Uterus (tissue), 4 donors: Measurements from ENCODE around the gene INAFM2. TPM values are rescaled to one million over a fixed set of nuclear protein-coding genes. Genes with fewer than 3 reads are reported as not detected.

Source experiments
- DNase-seq, 2 donors: peaks; one replicate each; pipeline ENCODE4 v3.0.0-alpha.2; 2019 to 2020
- H3K27ac ChIP-seq, 2 donors: fragments of 200-600 bp; sonication (generic); 1 replicate in 1 of 2; 2 replicates in 1 of 2; pipeline ENCODE4 v1.5.1; 2016 to 2018
- H3K27me3 ChIP-seq, 2 donors: fragments of 200-600 bp; sonication (generic); one replicate each; pipeline ENCODE4 v1.5.1; 2018 to 2019; ENCODE audit warnings: control low read depth in 1 of 2
- H3K36me3 ChIP-seq, 2 donors: fragments of 200-600 bp; sonication (generic); one replicate each; pipeline ENCODE4 v1.5.1; 2019; ENCODE audit warnings: control low read depth in 1 of 2
- H3K4me1 ChIP-seq, 2 donors: fragments of 200-600 bp; sonication (generic); one replicate each; pipeline ENCODE4 v1.5.1; 2018 to 2019; ENCODE audit warnings: control low read depth in 1 of 2
- H3K4me3 ChIP-seq, 2 donors: fragments of 200-600 bp; sonication (generic); 1 replicate in 1 of 2; 2 replicates in 1 of 2; pipeline ENCODE4 v1.5.1; 2018 to 2019; ENCODE audit warnings: mild to moderate bottlenecking in 1 of 2
- H3K9me3 ChIP-seq, 2 donors: fragments of 200-600 bp; sonication (generic); one replicate each; pipeline ENCODE4 v1.5.1; 2019; ENCODE audit warnings: control low read depth in 1 of 2
- POLR2A ChIP-seq, 2 donors: fragments of 450-650 bp; IDR thresholded peaks; one replicate each; pipeline ENCODE4 v1.6.1; 2016; ENCODE audit warnings: antibody characterized with exemption in 2 of 2, mild to moderate bottlenecking in 1 of 2, moderate library complexity in 1 of 2
- intact Hi-C: fragments of 100-400 bp; cut with DNase I; formaldehyde crosslinking; loops from one replicate; pipeline ENCODE4 v1.15.1; 2023; ENCODE audit warnings: low total_unique reads
- total RNA-seq, 4 donors: library from RNA; depleted of rRNA in 3 of 4; stranded (reverse); fragments of >200 nt in 3 of 4; gene quantifications; one replicate each; pipeline versions ENCODE4 v1.1.0 to v1.2.4, GENCODE V29; 2014 to 2023
- TF ChIP-seq, protein P1 (sequence below), 4 experiments: fragments of 200-600 bp in 2 of 4; fragments of 450-650 bp in 2 of 4; sonication (generic) in 2 of 4; IDR thresholded peaks; one replicate each; pipeline ENCODE4 v1.5.1; 2016 to 2019; ENCODE audit warnings: antibody characterized with exemption in 4 of 4, mild to moderate bottlenecking in 2 of 4, moderate library complexity in 1 of 4
- donor health status: DM: yes; HTN: yes; CAD: no.

The INAFM2 gene
- total RNA-seq, 4 donors from 2014 or later: 3.2 to 68.1 (median 8.9) TPM

DNA sequence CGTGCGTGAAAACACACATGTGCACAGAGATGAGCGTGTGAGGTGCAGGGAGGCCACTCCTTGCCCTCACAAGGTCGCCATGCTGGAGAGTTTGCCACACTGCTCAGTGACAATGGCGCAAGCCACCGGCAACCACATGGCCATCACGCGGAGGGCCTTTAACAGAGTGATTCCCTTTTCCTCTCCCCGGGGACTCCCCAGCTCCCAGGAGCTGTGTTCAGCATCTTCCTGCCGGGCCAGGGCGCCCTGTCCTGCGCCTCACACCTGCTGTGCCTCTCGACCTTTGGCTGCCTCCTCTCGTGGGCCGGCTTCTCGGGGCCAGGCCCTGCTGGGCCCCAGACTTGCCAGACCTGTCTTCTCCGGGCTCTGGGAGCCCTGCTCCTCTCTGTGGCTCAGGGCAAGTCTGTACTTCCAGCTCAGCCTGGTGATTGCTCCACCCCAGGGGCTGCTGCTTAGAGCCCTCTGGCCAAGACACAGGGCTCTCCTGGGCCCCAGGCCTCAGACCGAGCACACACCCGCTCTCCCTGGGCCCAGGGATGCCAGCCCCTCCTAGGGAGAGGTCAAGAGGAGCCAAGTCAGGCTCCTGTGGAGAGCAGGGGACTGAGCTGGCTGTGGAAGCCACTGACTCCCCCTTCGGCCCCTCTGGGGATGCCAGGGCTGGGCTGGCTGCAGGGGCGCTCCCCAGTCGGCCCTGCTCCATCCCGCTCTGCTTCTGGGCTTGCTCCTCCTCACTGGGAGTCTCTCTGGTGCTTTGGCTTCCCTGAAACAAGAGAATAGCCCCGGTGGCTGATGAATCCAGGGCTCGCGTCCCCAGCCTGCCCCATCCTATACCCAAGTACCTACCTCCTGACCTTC is 11.7 kb downstream of the INAFM2 start:
- Histone ChIP-seq H3K27ac (peak overlapping the region; percentile 31 to 69), H3K4me1 (peaks cover 4 to 35% of the 10 kb centered on the region in 2 donors)
- intact Hi-C loops: no loop called here

DNA sequence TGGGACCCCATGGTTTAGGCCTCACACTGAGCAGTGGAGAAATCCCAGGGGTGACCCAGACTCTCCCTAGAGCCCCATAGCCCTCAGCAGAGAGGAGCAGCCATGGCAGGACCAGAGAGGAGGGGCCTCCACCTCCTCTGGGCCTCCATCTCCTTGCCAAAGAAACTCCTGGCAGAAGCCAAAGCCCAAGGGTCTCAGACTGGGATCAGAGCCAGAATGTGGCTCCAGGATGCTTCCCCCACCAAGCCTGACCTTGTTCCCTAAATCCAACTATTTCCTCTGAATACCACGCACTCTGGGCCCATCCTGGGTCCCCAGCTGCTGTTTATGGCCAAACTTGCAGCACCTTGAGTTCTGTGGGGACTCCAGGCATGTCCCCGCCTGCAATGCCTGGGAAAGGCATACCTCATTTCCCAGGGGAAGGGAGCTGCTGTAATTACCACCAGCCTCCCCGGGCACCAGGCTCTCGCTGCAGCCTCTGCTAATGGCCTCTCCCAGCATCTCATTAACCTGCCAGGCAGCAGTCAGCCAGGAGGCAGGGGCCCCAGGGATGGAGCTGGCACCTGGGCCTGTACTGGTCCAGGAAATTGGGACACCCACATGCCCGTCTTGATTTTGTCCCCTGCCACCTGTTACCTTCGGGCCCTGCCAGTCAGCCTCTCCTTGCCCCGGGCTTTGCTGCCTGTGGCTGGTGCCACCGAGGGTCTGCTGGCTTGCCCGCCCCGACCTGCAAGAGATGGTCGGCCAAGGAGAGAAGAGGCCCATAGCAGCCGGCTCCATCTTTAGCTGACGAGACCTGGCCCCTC is 12.6 kb downstream of the INAFM2 start:
- H3K27me3 ChIP-seq: no peaks in the 10 kb centered on the region
- peak overlapping the region in 1 of 2 donors; percentile 97 for H3K27ac ChIP-seq
- no peak for DNase-seq
- peaks cover 6 to 26% of the 10 kb centered on the region in 2 donors for H3K4me1 ChIP-seq
- no peak overlapping the region for H3K4me3 ChIP-seq
- no peaks in the 10 kb centered on the region for H3K9me3 ChIP-seq
- intact Hi-C loops: no loop called here
- H3K36me3 ChIP-seq: no peaks in the 10 kb centered on the region
- TF ChIP-seq POLR2A (IDR thresholded peaks at IDR 0.05): no peak
- TF ChIP-seq, protein P1, sequence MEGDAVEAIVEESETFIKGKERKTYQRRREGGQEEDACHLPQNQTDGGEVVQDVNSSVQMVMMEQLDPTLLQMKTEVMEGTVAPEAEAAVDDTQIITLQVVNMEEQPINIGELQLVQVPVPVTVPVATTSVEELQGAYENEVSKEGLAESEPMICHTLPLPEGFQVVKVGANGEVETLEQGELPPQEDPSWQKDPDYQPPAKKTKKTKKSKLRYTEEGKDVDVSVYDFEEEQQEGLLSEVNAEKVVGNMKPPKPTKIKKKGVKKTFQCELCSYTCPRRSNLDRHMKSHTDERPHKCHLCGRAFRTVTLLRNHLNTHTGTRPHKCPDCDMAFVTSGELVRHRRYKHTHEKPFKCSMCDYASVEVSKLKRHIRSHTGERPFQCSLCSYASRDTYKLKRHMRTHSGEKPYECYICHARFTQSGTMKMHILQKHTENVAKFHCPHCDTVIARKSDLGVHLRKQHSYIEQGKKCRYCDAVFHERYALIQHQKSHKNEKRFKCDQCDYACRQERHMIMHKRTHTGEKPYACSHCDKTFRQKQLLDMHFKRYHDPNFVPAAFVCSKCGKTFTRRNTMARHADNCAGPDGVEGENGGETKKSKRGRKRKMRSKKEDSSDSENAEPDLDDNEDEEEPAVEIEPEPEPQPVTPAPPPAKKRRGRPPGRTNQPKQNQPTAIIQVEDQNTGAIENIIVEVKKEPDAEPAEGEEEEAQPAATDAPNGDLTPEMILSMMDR (IDR thresholded peaks at IDR 0.05): no peak

More for the DNA sequence above, 11.7 kb downstream of the INAFM2 start:
- no peak for DNase-seq
- TF ChIP-seq POLR2A (IDR thresholded peaks at IDR 0.05): no peak
- TF ChIP-seq, protein P1 (IDR thresholded peaks at IDR 0.05): no peak
- Histone ChIP-seq H3K4me3 (no peak overlapping the region), H3K36me3 (no peaks in the 10 kb centered on the region), H3K9me3 (no peaks in the 10 kb centered on the region), H3K27me3 (no peaks in the 10 kb centered on the region)

DNA sequence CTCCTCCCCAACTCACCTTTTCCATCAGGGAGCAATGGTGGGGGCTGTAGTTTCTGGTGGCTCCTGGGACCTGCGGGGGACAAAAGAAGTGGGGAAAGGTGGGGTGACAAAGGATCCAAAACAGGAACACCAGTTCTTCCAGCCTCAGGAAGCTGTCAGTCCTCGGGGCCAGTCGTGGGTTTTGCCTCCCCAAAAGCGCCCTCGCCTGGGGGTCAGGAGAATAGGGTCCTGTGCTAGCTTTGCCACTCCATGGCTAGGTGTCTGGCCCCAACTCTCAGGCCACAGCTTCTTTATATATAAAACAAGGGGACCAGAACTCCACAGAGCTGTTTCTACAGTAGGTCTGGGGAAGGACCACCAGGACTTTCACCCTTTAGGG is 13.2 kb downstream of the INAFM2 start:
- no peak overlapping the region for H3K4me3 ChIP-seq
- H3K9me3 ChIP-seq: no peaks in the 10 kb centered on the region
- TF ChIP-seq, protein P1 (IDR thresholded peaks at IDR 0.05): no peak
- no peak for TF ChIP-seq POLR2A (IDR thresholded peaks at IDR 0.05)
- H3K36me3 ChIP-seq: no peaks in the 10 kb centered on the region
- H3K27me3 ChIP-seq: no peaks in the 10 kb centered on the region
- peak overlapping the region; percentile 96 to 97 for H3K27ac ChIP-seq
- DNase-seq: no peak
- intact Hi-C loops: no loop called here
- H3K4me1 ChIP-seq: peaks cover 7 to 26% of the 10 kb centered on the region in 2 donors

DNA sequence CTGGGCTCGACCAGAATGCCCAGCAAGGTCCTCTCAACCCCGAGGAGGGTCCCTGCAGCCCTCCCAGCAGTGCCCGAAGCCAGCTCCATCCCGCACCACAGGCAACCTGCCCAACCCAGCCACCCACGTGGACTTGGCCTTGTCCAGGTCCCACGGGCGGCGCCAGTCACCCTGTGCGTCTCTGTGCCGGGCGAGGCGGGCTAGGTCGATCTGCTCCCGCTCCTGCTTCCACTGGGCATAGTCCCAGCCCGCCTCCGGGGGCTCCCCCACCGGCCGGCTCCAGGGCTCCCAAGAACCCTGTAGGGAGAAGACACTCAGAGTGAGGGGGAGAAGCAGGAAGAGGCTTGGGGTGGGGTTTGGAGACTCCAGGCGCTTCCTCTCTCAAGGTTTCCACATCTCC is 14.1 kb downstream of the INAFM2 start:
- Histone ChIP-seq H3K27me3 (no peaks in the 10 kb centered on the region), H3K4me3 (no peak overlapping the region), H3K36me3 (no peaks in the 10 kb centered on the region), H3K4me1 (peaks cover 7 to 26% of the 10 kb centered on the region in 2 donors), H3K27ac (peak overlapping the region; percentile 96 to 97), H3K9me3 (no peaks in the 10 kb centered on the region)
- peak; percentile 50 to 54 for DNase-seq
- intact Hi-C loops: no loop called here
- TF ChIP-seq POLR2A (IDR thresholded peaks at IDR 0.05): no peak
- TF ChIP-seq, protein P1 (IDR thresholded peaks at IDR 0.05): no peak
